ENCODE data around the gene FOXRED1.
"Not testable (repeated sequence)": the region's sequence is repeated elsewhere in the genome, so short reads cannot be mapped to it uniquely, and the experiment has no call there.

Gene FOXRED1

DNA sequence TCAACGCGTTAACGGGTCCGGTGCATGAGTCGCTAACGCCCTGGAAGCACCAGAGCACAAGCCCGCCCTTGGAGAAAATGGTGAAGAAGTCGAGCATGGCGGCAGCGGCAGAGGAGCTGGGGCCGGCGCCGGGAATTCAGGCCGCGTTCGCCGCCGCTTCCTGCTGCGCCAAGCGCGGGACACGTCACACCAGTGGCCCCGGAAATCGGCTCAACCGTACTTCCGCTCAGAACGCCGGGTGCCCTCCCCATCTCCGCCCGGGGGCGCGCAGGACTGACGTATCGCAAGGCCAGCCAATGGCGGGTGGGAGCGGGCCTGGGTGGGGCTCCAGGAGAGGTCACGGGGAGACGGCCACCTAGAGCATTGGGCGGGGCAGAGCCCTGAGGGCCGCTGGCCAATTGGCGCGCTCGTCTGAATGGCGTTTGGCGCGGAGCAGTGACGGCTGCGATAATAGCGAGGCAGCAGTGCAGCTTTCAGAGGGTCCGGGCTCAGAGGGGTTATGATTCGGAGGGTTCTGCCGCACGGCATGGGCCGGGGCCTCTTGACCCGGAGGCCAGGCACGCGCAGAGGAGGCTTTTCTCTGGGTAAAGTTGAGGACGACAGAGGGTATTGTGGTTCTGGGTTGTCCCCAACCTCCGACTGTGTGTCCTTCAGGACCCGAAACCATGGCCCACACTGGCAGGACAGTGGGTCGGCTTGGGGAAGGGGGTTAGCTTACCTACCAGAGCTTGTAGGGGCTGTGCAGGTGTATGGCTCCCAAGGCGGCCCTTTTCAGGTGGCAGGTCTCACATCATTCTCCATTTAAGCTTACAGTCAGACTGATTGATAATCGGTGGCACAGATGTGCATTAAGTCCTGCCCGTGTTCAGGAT is at the start of gene FOXRED1, which contains the start of gene SRPRA:
Gene FOXRED1 (plus strand): TSS at position 447 of the 872 bp plus-strand sequence. CDS start 53 bp downstream, at position 500.
Gene SRPRA (minus strand): TSS at position 188 of the 872 bp plus-strand sequence. CDS start 91 bp downstream, at position 97.
- DNase-seq (ENCODE audit: low spot score), result peak; percentile 100

DNA sequence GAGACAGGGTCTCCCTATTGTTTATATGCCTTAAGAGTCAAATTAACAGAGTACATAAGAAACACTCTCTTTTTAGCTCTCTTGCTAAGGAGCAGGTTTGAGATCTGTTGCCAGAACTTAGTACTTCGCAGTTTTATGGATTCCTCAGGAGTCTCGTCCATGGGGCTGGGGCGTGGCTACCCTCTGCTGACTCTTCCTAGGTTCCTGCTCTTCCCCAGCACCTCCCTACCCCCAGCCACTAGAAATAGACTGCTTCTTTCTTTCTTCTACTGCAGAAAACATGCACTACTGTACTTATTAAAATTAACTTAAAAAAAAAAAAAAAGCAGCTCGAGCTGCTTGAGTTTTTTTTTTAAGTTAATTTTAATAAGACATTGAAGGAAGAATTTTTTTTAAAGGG is 49.4 kb upstream of the FOXRED1 start:
- DNase-seq (ENCODE audit: low spot score), result no peak

DNA sequence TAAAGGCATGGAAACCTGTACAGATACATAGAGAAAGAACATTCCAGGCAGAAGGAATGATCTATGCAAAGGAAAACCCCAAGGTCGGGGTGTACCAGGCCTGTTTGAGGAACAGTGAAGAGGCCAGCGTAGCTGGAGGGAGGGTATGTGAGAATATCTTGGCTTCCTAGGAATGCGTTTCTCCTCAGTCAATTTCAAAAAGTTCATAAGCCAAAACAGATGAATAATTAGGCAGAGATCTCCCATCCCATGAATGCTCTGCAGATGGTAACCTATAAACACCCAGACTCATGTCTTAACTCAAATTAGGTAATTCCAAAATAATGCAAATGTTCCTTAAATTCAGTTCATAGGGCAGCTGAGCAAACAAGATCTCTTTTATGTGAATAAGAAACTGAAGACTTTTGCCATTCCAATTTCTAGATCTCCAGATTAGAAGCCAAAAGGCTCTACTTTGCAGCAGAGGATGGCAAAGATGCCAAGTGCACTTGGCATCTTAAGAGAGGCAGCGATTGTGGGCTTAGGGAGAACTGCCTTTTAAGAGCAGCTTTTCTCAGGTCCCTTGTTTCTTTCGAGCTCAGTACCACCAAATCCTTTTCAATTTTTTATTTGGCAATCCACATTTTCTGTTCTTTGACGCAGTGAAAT is 44.2 kb upstream of the FOXRED1 start:
- no peak for DNase-seq (ENCODE audit: low spot score)

DNA sequence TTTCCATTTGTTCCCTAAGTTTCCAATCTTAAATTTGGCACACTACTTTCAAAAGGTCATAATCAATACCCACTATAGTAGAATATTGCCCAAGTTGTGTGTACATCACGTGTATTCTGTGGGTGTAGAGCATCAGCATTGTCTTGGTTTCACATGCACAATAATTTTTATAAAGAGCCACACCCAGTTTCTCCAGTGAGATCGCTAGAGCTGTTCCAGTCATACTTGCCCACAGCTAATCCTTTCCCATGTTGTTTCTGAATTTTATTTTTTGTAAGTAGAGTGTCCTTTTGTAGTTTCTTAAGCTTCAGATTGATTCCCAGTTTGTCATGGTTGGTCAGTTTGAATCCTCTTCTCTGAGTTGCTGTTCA is 43.7 kb upstream of the FOXRED1 start:
- DNase-seq (ENCODE audit: low spot score), result peak; percentile 32

DNA sequence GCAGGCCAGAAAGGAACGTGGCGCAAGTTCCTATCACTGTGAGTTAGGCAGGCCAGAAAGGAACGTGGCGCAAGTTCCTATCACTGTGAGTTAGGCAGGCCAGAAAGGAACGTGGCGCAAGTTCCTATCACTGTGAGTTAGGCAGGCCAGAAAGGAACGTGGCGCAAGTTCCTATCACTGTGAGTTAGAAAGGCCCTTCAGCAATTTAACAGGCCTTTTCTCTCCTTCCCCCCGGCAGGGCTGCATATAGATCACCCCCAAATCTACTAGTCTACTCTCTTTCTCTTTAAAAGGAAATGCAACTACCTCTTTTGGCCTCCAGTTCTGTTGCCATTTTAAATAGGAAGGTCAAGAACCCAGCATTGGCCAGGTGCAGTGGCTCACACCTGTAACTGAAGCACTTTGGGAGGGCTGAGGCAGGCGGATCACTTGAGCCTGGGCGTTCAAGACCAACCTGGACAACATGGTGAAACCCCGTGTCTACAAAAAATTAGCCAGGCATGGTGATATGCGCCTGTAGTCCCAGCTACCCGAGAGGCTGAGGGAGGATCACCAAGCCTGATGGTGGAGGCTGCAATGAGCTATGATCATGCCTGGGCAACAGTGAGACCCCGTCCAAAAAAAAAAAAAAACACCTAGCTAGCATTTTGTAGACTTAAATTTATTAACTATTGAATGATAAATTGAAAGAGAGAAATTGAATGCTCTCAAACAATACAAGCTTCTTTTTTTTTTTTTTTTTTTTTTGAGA is 42.4 kb upstream of the FOXRED1 start:
- no peak for DNase-seq (ENCODE audit: low spot score)

DNA sequence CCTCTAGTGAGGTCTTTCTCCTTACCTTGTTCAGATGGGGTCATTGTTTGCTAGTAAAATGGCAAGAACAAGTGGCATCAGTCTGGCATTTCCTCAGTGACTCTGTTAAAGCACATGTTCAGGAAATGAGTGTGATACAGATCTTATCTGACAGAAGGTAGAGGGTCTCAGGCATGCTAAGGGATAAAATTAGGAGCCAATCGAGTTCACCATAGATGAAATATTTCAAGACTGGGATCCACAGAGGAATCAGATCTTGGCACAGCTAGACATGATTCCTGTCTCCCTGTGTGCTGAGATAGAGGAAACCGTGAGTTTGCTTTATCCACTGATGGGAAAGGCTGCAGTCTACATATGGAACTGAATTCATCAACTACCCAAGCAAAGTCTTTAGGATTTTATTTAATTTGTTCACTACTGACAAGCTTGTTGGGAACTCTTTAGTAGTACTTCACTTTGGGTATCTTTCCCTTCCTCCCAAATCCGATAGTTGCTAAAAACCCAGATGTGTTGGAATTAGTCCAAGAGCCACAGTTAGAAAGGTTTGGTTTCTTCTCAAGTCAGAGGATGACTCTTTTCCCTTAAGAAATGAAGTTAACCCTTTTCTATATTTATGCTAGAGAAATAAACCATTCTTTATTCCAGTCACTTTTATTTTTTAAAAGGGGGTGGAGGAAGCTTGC is 39.0 kb upstream of the FOXRED1 start:
- DNase-seq (ENCODE audit: low spot score), result no peak

DNA sequence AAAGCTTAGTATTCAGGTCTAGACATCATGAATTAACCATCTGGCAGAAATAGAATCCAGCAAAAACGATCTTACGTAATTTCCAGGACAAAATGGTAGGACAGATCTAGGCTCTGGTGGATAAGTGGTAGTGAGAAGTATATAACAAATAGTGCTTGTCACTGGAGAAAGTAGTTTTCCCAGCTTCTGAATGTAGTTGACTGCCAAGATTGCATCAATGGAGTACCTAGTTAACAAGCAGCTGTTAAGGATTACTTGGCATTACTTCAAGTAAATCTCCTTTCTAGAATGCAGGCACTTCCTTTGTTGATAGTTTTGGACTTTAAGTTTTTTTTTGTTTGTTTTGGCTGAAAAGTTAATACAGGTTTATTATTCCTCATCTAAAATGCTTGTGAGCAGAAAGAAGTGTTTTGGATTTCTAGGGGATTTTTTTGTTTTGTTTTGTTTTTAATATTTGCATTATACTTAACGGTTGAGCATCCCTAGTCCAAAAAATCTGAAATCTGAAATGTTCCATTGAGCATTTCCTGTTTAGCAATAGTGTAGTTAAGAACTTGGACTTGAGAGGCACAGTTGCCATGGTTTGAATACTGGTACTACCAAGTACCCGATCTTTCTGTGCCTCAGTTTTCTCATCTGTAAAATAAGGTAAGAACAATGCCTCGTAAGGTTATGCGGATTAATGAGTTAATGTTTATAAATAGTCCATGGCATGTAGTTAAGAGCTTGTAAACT is 37.1 kb upstream of the FOXRED1 start:
- no peak for DNase-seq (ENCODE audit: low spot score)

DNA sequence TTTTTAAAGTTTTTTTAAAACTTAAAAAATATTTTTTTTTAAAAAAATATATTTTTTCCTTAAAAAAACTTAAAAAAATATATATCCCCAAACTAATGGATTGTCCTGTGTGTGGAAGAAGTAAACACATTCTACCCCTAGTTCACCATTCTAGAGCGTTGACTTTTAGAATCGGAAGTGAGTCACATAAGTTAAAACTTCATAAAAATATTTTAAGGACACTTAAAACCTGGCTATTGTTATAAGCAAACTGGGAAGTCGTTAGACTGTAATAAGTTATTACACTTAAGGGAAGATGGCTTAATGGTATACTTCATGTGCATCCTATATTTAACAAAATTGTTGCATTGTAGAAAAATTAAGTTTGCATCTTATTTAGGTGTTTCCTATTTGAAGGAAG is 36.3 kb upstream of the FOXRED1 start:
- DNase-seq (ENCODE audit: low spot score), result no peak

DNA sequence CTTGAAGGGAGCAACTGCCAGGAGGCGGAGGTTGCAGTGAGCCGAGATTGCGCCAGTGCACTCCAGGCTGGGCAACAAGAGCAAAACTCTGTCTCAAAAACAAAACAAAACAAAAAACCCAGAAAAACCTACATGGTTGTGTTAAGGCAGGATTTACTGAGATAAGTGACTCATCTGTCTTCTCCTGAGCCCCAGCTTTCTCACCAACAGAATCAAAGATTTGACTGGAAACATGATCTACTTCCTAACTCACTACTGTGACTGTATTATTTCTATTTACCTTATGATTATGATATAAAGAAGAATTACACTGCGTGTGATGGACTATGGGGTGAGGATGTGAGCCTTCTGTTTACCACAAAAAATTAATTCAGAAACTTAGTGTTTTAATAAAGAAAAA is 35.6 kb upstream of the FOXRED1 start:
- no peak for DNase-seq (ENCODE audit: low spot score)

DNA sequence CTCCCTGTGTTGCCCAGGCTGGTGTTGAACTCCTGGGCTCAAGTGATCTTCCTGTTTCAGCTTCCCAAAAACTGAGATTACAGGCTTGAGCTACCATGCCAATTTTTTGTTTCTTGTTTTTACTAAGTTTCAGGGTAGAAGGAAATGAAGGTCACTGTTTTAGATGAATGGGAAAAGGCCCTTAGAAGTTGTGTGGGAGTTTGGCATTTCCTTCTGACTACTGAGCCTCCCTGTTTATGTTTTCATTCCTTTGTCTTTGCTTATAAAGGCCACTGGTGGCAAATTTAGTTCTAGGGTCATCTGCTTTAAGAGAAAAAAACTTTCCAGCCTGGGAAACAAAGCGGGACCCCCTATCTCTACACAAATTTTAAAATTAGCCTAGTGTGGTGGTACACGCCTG is 22.3 kb upstream of the FOXRED1 start:
- peak; percentile 40 for DNase-seq (ENCODE audit: low spot score)

DNA sequence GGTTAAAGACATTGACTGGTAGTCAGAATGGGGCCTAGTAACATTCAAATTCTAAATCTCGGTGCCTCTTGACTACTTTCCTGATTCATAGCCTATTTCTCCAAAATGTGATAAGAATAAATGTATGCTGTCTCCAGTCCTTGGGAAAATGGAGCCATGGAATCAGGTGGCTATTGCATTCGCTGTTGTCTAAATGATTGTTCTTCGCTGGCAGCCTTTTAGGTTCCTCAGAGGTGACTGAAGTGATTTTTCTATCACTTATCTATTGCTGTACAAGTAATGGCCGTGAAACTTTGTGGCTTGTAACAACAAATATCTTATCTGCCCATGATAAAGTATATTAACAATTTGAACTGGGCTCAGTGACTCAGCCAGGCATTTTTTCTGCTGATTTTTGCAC is 15.7 kb upstream of the FOXRED1 start:
- DNase-seq (ENCODE audit: low spot score), result no peak

DNA sequence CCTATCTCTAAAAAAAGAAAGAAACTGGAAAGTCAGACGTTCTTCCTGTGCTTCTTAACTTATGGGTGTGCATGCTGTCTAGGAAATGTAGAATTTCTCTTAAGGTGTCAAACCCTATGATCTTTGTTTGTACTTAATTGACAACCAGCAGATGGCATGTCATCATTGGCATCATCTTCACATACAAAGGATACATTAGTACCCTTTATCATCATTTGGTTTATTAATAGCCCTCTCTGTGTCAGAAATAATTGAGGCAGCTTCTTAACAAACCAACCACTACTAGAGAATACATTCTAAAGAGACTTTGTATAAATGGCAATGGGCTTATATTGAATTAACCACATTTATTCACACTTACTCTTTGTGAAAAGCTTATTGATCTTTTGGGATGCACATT is 14.1 kb upstream of the FOXRED1 start:
- no peak for DNase-seq (ENCODE audit: low spot score)

DNA sequence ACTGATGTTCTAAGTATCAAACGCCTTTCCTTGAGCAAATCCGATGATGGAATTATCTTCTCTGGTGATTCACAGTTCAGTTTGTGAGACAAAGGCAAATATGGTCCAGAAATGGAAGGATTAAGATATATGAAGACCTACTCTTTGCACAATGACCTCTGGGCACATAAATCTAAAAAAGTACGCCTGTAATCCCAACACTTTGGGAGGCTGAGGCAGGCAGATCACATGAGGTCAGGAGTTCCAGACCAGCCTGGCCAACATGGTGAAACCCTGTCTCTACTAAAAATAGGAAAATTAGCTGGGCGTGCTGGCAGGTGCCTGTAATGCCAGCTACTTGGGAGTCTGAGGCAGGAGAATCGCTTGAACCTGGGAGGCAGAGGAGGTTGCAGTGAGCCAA is 13.4 kb upstream of the FOXRED1 start:
- DNase-seq (ENCODE audit: low spot score), result not testable (repeated sequence)

DNA sequence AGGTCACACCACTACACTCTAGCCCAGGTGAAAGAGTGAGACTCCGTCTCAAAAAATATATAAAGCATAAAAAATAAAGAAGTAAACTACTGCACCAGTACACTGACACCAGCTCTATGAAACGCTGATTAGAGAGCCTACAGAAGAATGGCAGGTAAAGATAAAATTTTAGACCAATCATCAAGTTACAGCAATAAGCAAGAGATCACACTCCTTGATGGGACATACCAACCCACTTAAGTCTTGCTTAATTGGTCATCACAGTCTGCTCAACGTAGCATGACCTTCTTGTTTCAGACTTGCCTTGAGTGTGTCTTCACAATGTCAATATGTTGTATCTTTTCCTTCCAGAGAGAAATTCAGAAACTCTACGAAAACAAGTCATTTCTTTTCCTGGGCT is 12.7 kb upstream of the FOXRED1 start:
- DNase-seq (ENCODE audit: low spot score), result no peak

DNA sequence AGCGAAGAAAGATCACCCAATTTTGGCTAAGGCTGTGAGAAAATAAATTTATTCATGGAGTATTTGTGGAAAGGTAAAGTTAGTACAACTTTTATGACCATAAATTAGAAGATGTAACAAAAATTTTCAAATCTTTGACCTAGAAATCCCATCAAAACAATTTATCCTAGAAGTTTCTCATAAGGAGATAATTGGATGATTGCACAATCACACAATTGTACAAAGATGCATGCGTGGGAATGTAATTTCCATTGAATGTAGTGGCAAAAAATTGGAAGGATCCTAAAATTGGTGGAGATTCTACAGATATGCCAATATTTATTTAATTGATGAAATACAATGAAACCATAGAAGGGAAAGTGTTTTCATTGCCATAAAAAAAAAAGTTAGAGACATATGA is 11.8 kb upstream of the FOXRED1 start:
- no peak for DNase-seq (ENCODE audit: low spot score)

DNA sequence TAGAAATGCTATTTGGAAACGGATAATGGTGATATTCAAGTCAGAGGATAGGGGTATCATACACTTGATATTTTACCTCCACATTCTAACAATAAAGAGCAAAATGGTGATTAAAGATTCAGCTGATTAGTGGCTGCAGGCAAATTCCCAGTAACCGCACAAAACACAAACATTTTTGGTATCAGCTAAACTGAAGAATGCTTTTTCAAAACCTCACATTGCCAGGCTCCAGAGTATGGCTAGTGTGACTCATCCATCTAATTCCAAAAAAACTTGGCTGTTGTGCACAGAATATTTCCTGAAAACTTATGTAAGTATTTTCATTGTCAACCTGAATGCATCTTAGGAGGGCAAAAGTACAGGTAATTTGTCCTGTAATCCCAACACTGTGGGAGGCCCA is 11.2 kb upstream of the FOXRED1 start:
- peak; percentile 70 for DNase-seq (ENCODE audit: low spot score)

DNA sequence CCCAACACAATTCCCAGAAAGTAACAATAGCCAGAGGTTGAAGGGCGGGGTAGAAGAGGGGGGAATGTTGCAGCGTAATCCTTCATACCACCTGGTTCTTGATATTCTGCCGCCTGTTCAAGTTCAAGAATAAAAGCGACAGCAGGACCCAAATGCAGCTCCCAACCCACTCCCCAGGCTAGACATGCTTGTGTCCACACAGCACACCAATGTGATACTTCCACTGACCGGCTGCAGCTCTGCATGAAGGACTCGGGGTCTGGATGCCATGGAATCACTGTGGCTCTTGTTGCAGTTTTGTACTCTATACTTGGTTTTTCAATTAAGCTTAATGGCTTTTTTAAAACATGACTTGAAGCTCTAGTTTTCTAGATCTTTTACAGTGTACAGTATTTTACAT is 6.7 kb upstream of the FOXRED1 start:
- DNase-seq (ENCODE audit: low spot score), result no peak

DNA sequence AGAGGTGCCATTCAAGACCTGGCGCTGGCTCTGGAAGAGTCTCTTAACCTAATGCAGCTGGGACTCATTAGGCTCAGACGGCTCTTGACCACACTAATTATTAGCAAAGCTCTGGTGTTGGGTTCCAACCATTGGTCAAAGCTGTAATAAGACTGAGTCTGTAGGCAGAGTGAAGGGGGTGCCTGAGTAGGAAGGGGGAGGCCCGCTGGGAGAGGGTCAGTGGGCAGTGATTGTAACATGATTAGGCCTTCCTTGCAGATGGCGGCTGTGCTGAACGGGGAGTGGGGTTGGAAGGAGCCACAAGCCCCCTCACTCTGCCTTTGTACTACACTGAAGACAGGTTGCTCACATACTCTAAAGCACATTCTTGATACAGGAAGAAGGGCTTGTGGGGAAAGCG is 5.5 kb upstream of the FOXRED1 start:
- DNase-seq (ENCODE audit: low spot score), result no peak

DNA sequence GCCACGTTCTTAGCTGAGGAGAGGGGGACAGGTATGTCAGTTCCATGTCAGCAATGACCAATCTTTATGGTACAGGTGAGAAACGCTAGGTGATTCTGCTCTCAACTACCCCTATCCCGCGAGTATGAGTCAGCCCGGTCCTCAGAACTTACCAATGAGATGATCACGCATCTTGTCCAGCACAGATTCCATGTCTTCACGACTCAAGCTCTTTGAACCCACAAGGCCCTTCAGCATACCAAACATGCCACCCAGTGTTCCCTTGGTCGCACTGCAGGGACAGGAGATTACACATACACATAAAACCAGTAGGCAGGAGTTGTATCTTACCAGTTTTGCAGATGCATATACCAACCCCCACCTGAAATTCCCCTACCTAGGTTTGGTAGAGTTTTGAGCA is 3.1 kb upstream of the FOXRED1 start:
- DNase-seq (ENCODE audit: low spot score), result peak; percentile 16

DNA sequence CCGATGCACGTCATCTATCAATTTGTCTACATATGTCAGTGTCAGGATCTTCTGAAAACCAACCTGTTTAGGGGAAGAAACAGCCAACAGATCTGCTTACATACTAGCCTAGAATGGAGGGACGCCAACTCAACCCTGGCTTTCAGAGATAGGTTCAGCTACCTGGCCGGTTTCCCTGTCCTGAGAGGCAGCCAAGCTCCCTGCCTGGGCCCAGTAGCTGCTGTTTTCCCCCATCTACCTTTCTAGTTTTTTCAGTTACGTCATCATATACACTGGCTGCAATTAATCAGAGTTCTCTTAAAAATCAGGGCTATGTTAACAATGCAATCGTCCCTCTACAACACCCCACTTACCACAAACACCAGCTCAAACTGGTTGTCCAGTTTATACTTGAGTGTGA is 1.3 kb upstream of the FOXRED1 start:
- DNase-seq (ENCODE audit: low spot score), result no peak

DNA sequence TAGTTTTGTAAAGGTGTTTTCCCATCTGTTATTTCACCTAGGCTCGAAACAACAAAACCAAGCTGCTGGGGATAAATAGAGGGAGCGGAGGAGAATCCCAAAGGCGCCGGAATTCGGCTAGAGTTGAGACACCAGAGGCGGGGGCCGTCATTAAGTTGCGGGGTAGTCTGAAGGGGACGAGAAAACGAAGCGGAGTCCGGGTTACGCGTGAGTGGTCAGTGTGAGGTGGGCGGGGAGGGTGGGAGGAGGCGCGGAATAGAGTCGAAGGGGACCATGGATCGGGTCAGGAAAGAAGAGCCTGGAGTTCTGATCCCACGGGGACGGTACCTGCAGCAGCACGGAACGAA is 620 bp upstream of the FOXRED1 start:
- peak; percentile 65 for DNase-seq (ENCODE audit: low spot score)

DNA sequence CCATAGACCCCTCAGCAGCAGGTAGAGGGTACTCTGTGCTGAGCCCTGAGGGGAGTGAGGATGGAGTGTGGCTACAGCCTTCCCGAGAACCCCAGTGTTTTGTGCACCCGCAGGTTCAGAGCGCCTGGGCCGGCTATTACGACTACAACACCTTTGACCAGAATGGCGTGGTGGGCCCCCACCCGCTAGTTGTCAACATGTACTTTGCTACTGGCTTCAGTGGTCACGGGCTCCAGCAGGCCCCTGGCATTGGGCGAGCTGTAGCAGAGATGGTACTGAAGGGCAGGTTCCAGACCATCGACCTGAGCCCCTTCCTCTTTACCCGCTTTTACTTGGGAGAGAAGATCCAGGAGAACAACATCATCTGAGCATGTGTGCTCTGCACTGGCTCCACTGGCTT is 8.4 kb downstream of the FOXRED1 start:
- DNase-seq (ENCODE audit: low spot score), result no peak

Measured in AG20443 (cell line).